ENCODE measurements around the gene CGB8.

DNA sequence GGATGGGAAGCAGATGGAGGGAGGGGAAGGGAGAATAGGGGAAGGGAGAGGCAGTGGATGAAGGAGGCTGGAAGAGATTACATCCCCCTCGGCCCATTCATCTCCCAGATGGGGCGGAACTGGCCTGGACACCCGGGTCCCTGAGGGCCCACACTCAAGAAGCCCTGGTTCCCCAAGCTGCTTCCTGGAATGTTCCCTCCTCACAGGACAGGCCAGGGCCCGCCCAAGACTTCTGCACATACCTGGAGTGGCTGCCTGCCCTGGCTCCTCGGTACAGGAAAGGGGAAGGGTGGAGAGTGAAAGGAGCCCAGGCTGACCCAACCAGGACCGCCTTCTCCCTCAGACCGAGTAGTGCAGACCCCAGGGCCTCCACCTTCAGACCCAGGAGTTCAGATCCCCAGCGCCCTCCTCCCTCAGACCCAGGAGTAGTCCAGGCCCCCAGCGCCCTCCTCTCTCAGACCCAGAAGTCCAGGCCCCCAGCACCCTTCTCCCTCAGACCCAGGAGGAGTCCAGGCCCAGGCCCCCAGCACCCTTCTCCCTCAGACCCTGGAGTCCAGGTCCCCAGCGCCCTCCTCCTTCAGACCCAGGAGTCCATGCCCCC lies 15.2 kb upstream of the CGB8 start:
- TF ChIP-seq, protein P1, sequence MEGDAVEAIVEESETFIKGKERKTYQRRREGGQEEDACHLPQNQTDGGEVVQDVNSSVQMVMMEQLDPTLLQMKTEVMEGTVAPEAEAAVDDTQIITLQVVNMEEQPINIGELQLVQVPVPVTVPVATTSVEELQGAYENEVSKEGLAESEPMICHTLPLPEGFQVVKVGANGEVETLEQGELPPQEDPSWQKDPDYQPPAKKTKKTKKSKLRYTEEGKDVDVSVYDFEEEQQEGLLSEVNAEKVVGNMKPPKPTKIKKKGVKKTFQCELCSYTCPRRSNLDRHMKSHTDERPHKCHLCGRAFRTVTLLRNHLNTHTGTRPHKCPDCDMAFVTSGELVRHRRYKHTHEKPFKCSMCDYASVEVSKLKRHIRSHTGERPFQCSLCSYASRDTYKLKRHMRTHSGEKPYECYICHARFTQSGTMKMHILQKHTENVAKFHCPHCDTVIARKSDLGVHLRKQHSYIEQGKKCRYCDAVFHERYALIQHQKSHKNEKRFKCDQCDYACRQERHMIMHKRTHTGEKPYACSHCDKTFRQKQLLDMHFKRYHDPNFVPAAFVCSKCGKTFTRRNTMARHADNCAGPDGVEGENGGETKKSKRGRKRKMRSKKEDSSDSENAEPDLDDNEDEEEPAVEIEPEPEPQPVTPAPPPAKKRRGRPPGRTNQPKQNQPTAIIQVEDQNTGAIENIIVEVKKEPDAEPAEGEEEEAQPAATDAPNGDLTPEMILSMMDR (IDR thresholded peaks at IDR 0.05 in 8 of 11, conservative IDR thresholded peaks at IDR 0.05 in 3 of 11) = no peak
- TF ChIP-seq POLR2A (IDR thresholded peaks at IDR 0.05) = no peak

Measured in spleen (tissue), 7 donors.